Ishikawa (cell line): Measurements from ENCODE around the gene PSMD13.

Source experiments
- CEBPB ChIP-seq: IDR thresholded peaks from 2 replicates; pipeline ENCODE4 v1.6.1; 2012
- CREB1 ChIP-seq: IDR thresholded peaks from 2 replicates; pipeline ENCODE4 v1.6.1; 2012; ENCODE audit warnings: low read depth
- EGR1 ChIP-seq: IDR thresholded peaks from 2 replicates; pipeline ENCODE4 v1.6.1; 2012
- EP300 ChIP-seq: IDR thresholded peaks from 2 replicates; pipeline ENCODE4 v1.6.1; 2012; ENCODE audit warnings: borderline replicate concordance
- FOXM1 ChIP-seq: IDR thresholded peaks from 2 replicates; pipeline ENCODE4 v1.6.1; 2012; ENCODE audit warnings: low read depth, borderline replicate concordance
- NFIC ChIP-seq: IDR thresholded peaks from 2 replicates; pipeline ENCODE4 v1.6.1; 2012
- RAD21 ChIP-seq: IDR thresholded peaks from 2 replicates; pipeline ENCODE4 v1.6.1; 2012; ENCODE audit warnings: low read depth
- TAF1 ChIP-seq: IDR thresholded peaks from 2 replicates; pipeline ENCODE4 v1.6.1; 2012; ENCODE audit warnings: low read depth, mild to moderate bottlenecking
- TCF12 ChIP-seq: IDR thresholded peaks from 2 replicates; pipeline ENCODE4 v1.6.1; 2012; ENCODE audit warnings: low read depth
- TEAD4 ChIP-seq: IDR thresholded peaks from 2 replicates; pipeline ENCODE4 v1.6.1; 2012
- YY1 ChIP-seq: IDR thresholded peaks from 2 replicates; pipeline ENCODE4 v1.6.1; 2012; ENCODE audit warnings: low read depth
- ZBTB7A ChIP-seq: IDR thresholded peaks from 2 replicates; pipeline ENCODE4 v1.6.1; 2012; ENCODE audit warnings: low read depth
- TF ChIP-seq, protein P1 (sequence below): IDR thresholded peaks from 2 replicates; pipeline ENCODE4 v1.6.1; 2012; ENCODE audit warnings: low read depth, mild to moderate bottlenecking
- TF ChIP-seq, protein P2 (sequence below): IDR thresholded peaks from 2 replicates; pipeline ENCODE4 v1.6.1; 2012
- TF ChIP-seq, protein P3 (sequence below): IDR thresholded peaks from 2 replicates; pipeline ENCODE4 v1.6.1; 2012

Gene PSMD13

DNA sequence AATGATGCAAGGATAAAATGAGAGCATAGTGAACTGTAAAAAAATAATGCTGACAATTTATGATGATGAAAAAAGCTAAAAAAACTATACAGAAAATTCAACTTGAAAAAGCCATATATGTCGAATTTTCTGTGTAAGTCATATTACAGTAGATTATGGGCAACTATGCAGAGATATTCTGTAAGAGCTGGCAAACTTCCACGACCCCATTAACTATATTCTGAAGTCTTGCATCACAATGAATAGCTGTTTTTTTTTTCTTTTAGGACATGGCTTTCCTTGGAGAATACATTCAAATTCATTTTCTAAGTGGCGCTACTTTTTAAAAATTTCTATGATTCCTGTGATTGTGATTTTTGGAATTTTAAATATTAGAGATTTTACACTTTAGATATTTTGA, 18.4 kb downstream of the PSMD13 start:
- TF ChIP-seq TEAD4 (no peak), YY1 (no peak), CREB1 (no peak), TCF12 (no peak), RAD21 (no peak), ZBTB7A (no peak), NFIC (no peak)
- TF ChIP-seq, protein P1, sequence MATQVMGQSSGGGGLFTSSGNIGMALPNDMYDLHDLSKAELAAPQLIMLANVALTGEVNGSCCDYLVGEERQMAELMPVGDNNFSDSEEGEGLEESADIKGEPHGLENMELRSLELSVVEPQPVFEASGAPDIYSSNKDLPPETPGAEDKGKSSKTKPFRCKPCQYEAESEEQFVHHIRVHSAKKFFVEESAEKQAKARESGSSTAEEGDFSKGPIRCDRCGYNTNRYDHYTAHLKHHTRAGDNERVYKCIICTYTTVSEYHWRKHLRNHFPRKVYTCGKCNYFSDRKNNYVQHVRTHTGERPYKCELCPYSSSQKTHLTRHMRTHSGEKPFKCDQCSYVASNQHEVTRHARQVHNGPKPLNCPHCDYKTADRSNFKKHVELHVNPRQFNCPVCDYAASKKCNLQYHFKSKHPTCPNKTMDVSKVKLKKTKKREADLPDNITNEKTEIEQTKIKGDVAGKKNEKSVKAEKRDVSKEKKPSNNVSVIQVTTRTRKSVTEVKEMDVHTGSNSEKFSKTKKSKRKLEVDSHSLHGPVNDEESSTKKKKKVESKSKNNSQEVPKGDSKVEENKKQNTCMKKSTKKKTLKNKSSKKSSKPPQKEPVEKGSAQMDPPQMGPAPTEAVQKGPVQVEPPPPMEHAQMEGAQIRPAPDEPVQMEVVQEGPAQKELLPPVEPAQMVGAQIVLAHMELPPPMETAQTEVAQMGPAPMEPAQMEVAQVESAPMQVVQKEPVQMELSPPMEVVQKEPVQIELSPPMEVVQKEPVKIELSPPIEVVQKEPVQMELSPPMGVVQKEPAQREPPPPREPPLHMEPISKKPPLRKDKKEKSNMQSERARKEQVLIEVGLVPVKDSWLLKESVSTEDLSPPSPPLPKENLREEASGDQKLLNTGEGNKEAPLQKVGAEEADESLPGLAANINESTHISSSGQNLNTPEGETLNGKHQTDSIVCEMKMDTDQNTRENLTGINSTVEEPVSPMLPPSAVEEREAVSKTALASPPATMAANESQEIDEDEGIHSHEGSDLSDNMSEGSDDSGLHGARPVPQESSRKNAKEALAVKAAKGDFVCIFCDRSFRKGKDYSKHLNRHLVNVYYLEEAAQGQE, result no peak

DNA sequence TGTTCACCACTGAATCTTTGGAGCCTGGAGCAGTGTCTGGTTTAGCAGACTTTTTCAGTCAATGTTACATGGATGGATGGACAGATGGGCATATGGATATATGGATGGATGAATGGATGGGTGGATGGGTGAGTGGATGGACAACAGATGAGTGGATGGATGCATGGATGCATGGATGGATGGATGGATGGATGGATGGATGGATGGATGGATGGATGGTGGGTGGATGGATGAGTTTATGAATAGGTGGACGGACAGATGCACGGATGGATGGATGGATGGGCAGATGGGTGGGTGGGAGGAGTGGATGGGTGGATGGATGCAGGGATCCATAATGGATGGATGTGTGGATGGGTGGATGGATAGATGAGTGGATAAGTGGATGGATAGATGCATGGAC, 19.0 kb downstream of the PSMD13 start:
- TF ChIP-seq ZBTB7A (no peak), TAF1 (no peak), NFIC (no peak), TCF12 (no peak), RAD21 (no peak), EP300 (no peak), FOXM1 (no peak), CREB1 (no peak), YY1 (no peak), EGR1 (no peak)
- TF ChIP-seq, protein P2, sequence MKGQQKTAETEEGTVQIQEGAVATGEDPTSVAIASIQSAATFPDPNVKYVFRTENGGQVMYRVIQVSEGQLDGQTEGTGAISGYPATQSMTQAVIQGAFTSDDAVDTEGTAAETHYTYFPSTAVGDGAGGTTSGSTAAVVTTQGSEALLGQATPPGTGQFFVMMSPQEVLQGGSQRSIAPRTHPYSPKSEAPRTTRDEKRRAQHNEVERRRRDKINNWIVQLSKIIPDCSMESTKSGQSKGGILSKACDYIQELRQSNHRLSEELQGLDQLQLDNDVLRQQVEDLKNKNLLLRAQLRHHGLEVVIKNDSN, result no peak
- TF ChIP-seq, protein P1, result no peak
- TF ChIP-seq, protein P3, sequence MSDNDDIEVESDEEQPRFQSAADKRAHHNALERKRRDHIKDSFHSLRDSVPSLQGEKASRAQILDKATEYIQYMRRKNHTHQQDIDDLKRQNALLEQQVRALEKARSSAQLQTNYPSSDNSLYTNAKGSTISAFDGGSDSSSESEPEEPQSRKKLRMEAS, result no peak

DNA sequence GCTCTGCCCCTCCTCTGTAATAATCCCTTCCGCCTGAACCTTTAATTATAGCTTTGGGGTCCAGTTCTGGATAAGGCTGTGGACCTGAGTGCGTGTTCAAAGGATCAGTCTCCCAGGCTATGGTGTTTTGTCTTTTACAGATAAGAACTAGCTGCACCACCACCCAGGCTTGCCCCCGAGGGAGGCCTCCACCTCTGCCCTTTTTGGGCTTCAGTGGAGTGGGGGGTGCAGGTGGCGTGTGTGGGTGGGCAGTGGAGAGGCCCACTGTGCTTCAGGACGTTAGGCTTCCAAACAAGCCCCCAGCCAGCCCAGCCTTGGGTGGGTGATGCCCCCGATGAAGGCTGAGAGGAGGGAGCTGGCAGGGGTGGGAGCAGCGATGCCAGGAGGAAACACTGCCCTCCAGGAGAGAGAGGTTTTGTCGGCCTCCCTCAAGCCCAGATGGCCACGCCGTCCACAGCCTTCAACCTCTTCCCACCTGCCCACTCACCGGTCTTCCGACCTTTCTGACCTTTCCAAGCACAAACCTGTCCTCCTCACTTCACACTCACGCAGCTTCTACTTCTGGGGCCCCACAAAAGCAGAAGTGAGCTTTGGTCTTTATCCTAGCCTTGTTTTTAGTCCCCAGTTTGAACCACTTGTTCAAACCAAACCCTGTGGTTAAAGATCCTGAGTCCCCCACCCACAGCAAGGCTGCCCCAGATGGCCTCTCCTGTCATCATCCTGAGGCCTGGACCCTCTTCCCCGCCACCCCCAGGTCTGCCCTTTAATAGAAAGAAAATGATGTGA, 20.4 kb downstream of the PSMD13 start:
- no peak for TF ChIP-seq FOXM1
- TF ChIP-seq, protein P1, result no peak
- TF ChIP-seq ZBTB7A, result no peak
- TF ChIP-seq TAF1, result no peak
- no peak for TF ChIP-seq CREB1
- no peak for TF ChIP-seq EP300
- TF ChIP-seq TEAD4, result no peak
- TF ChIP-seq, protein P2, result no peak
- no peak for TF ChIP-seq YY1
- TF ChIP-seq TCF12, result no peak
- TF ChIP-seq EGR1, result no peak
- TF ChIP-seq, protein P3, result no peak
- no peak for TF ChIP-seq CEBPB
- no peak for TF ChIP-seq RAD21
- no peak for TF ChIP-seq NFIC

DNA sequence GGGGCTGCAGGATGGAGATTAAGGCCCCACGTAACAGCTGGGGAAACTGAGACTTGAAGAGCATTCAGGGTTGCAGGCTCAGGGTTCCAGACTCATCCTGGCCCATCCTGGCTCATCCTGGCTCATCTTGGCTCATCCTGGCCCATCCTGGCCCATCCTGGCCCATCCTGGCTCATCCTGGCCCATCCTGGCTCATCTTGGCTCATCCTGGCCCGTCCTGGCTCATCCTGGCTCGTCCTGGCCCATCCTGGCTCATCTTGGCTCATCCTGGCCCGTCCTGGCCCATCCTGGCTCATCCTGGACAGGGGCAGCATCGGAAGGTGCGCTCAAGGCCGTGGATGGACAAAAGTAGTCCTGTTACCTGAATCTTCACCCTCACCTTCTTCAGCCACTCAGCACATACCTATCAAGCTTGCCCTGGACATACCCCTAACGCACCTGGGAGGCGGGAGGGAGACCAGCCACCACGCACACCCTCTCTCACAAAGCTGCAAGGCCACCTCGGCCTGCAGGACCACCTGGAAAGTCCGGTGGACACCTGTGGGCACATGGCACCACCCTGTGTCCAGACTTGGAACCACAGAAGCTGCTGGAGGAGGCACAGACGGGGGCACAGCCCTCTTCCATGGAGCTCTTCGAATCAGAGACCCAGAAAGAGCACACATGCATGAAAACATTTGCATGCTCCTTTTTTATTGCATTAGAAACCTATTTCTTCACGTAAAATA, 21.2 kb downstream of the PSMD13 start:
- TF ChIP-seq RAD21, result peak; percentile 52
- no peak for TF ChIP-seq TEAD4
